GM12878 (cell line): Measurements from ENCODE around the gene POF1B. TPM values are rescaled to one million over a fixed set of nuclear protein-coding genes. Genes with fewer than 3 reads are reported as not detected.
"Not testable (repeated sequence)": the region's sequence is repeated elsewhere in the genome, so short reads cannot be mapped to it uniquely, and the experiment has no call there.

Source experiments
- ATAC-seq: fragments of 200-7000 bp; cut with Tn5 transposase; 3 replicates; pipeline ENCODE4 v1.9.1; 2020; ENCODE audit warnings: mild to moderate bottlenecking, moderate library complexity
- BruUV-seq: library from RNA; stranded (reverse); fragments of 400-500 nt; replicated peaks from 2 replicates; lab custom pipeline; 2021; lab: Mats Ljungman, UMichigan
- CTCF ChIA-PET: fragments of 300-600 bp; sonication (Branson Sonifier 250); formaldehyde crosslinking; extraction: SDS; loops from one replicate; lab custom pipeline; 2021; ENCODE audit warnings: inconsistent platforms; lab: Yijun Ruan, JAX
- POLR2A ChIA-PET: fragments of 350-600 bp; formaldehyde crosslinking; extraction: SDS; loops from one replicate; lab custom pipeline; 2021; ENCODE audit warnings: inconsistent platforms; lab: Charles Lee
- RAD21 ChIA-PET: fragments of 300-600 bp; sonication (Branson Sonifier 250); formaldehyde crosslinking; loops from one replicate; lab custom pipeline; 2023; ENCODE audit warnings: antibody characterized with exemption; ENCODE audit not compliant: unreplicated experiment; lab: Charles Lee
- SMC1A ChIA-PET: fragments of 300-600 bp; sonication (Branson Sonifier 250); formaldehyde crosslinking; loops from one replicate; lab custom pipeline; 2023; ENCODE audit not compliant: unreplicated experiment, uncharacterized antibody; lab: Charles Lee
- DNase-seq: peaks from one replicate; pipeline ENCODE4 v3.0.0-alpha.2; 2011; ENCODE audit warnings: low read depth, low spot score
- FAIRE-seq: peaks from 3 replicates; lab custom pipeline; 2011; peaks lifted over from hg19 to GRCh38; lab: Jason Lieb, UNC
- H2AFZ ChIP-seq: 2 replicates; pipeline ENCODE4 v1.6.0; 2011; ENCODE audit warnings: low read depth, low read length, control low read depth; ENCODE audit not compliant: control insufficient read depth
- H3K27ac ChIP-seq: 2 replicates; pipeline ENCODE4 v1.5.1; 2011; ENCODE audit warnings: control low read depth; ENCODE audit not compliant: control insufficient read depth, insufficient read depth
- H3K27me3 ChIP-seq, 2 experiments: replicated peaks in 1 of 2; 2 replicates each; pipeline versions ENCODE4 v1.6.0 to v1.6.1; 2011; ENCODE audit warnings: low read length in 1 of 2; ENCODE audit not compliant: control insufficient read depth in 2 of 2, insufficient read depth in 2 of 2
- H3K36me3 ChIP-seq, 2 experiments: 2 replicates each; pipeline ENCODE4 v1.5.1; 2011; ENCODE audit warnings: low read length in 1 of 2; ENCODE audit not compliant: control insufficient read depth in 2 of 2, insufficient read depth in 2 of 2
- H3K4me1 ChIP-seq: 2 replicates; pipeline ENCODE4 v1.6.1; 2011; ENCODE audit warnings: mild to moderate bottlenecking, low read length, moderate library complexity, mixed read lengths; ENCODE audit not compliant: control insufficient read depth, insufficient read depth
- H3K4me2 ChIP-seq: 2 replicates; pipeline ENCODE4 v1.6.0; 2011; ENCODE audit warnings: control low read depth; ENCODE audit not compliant: control insufficient read depth, insufficient read depth
- H3K4me3 ChIP-seq: fragments of 200-600 bp; sonication (generic); 2 replicates; pipeline ENCODE4 v1.5.1; 2016
- H3K79me2 ChIP-seq: 2 replicates; pipeline ENCODE4 v1.6.0; 2011; ENCODE audit warnings: low read length; ENCODE audit not compliant: control insufficient read depth, insufficient read depth
- H3K9ac ChIP-seq: 2 replicates; pipeline ENCODE4 v1.8.0; 2011; ENCODE audit warnings: low read length, control low read depth, mixed read lengths; ENCODE audit not compliant: control insufficient read depth, insufficient read depth
- H3K9me3 ChIP-seq: replicated peaks from 3 replicates; pipeline ENCODE4 v1.5.1; 2011; ENCODE audit warnings: mild to moderate bottlenecking, low read length; ENCODE audit not compliant: control insufficient read depth, insufficient read depth
- H4K20me1 ChIP-seq: 2 replicates; pipeline ENCODE4 v1.6.0; 2011; ENCODE audit not compliant: control insufficient read depth, insufficient read depth
- ATF7 ChIP-seq: fragments of 450-650 bp; IDR thresholded peaks from 2 replicates; pipeline ENCODE4 v1.6.1; 2016; ENCODE audit warnings: low read depth, mild to moderate bottlenecking
- BHLHE40 ChIP-seq, 2 experiments: fragments of 450-650 bp in 1 of 2; IDR thresholded peaks; 2 replicates each; pipeline ENCODE4 v1.6.1; 2011 to 2017; ENCODE audit warnings: low read depth in 2 of 2, borderline replicate concordance in 1 of 2, improper control_type of control experiment in 1 of 2, low read length in 1 of 2, mild to moderate bottlenecking in 1 of 2
- CEBPB ChIP-seq, 2 experiments: fragments of 150-350 bp in 1 of 2; IDR thresholded peaks; 2 replicates each; pipeline ENCODE4 v1.6.1; 2012 to 2014; ENCODE audit warnings: low read depth in 2 of 2, low read length in 2 of 2, borderline replicate concordance in 1 of 2, inconsistent platforms in 1 of 2
- CHD1 ChIP-seq: IDR thresholded peaks from 2 replicates; pipeline ENCODE4 v1.6.1; 2012; ENCODE audit warnings: low read depth, low read length, improper control_type of control experiment
- CTCF ChIP-seq, 3 experiments: IDR thresholded peaks in 2 of 3; conservative IDR thresholded peaks in 1 of 3; 2 replicates each; pipeline ENCODE4 v1.5.1; 2011; ENCODE audit warnings: low read depth in 3 of 3, low read length in 3 of 3, mild to moderate bottlenecking in 3 of 3, control low read depth in 2 of 3, moderate library complexity in 2 of 3, inconsistent platforms in 1 of 3, mixed read lengths in 1 of 3; ENCODE audit not compliant: control insufficient read depth in 2 of 3, insufficient read depth in 1 of 3; ENCODE audit errors: extremely low read depth in 1 of 3
- HDAC6 ChIP-seq: fragments of 200-600 bp; sonication (generic); IDR thresholded peaks from one replicate; pipeline ENCODE4 v1.8.0; 2017; ENCODE audit warnings: antibody characterized with exemption; ENCODE audit not compliant: unreplicated experiment
- MYB ChIP-seq: fragments of 150-350 bp; IDR thresholded peaks from 2 replicates; pipeline ENCODE4 v1.6.1; 2014; ENCODE audit warnings: mild to moderate bottlenecking, low read depth, low read length, borderline replicate concordance
- RFX5 ChIP-seq: IDR thresholded peaks from 2 replicates; pipeline ENCODE4 v1.6.1; 2011; ENCODE audit warnings: low read depth, low read length, improper control_type of control experiment
- SMARCA5 ChIP-seq: fragments of 450-650 bp; IDR thresholded peaks from 2 replicates; pipeline ENCODE4 v1.6.1; 2017; ENCODE audit warnings: mild to moderate bottlenecking
- TCF12 ChIP-seq: IDR thresholded peaks from 2 replicates; pipeline ENCODE4 v1.6.1; 2011; ENCODE audit warnings: low read depth, mild to moderate bottlenecking, low read length
- WGBS: methylation state at CpG from one replicate; pipeline ENCODE4 v1.1.6; 2016; ENCODE audit warnings: low lambda C conversion rate; ENCODE audit not compliant: insufficient replicate concordance, insufficient coverage; ENCODE audit errors: missing lambda C conversion rate; 5-methylcytosine and 5-hydroxymethylcytosine counted together
- in situ Hi-C: fragments of 300-500 bp; cut with MboI; formaldehyde crosslinking; loops from 9 replicates; pipeline ENCODE4 v1.14.3; 2018; ENCODE audit warnings: mixed read lengths
- intact Hi-C: fragments of 100-400 bp; cut with micrococcal nuclease; formaldehyde crosslinking; loops from one replicate; pipeline ENCODE4 v1.14.2; 2022; ENCODE audit not compliant: unreplicated experiment
- polyA plus RNA-seq, 11 experiments: library from polyadenylated mRNA; depleted of rRNA in 4 of 11; unstranded in 6 of 11; stranded (reverse) in 5 of 11; fragments of >200 nt; fragmentation: Nextera tagmentation in 4 of 11; fragmentation: Illumina TruSeq in 1 of 11; extraction: Ambion mirVana in 4 of 11; extraction: Trizol in 1 of 11; gene quantifications; 1 replicate in 1 of 11; 2 replicates in 10 of 11; pipeline versions ENCODE4 v1.2.1 to v1.2.3, GENCODE V29; 2011 to 2016; ENCODE audit warnings: inconsistent platforms in 2 of 11, missing spikeins in 2 of 11, low read depth in 1 of 11
- total RNA-seq, 4 experiments: library from RNA; depleted of rRNA in 3 of 4; stranded (reverse); fragments of >200 nt in 3 of 4; fragmentation: Illumina TruSeq in 1 of 4; extraction: Trizol in 1 of 4; gene quantifications; 2 replicates each; pipeline versions ENCODE4 v1.2.1 to v1.2.3, GENCODE V29; 2013 to 2021

Gene POF1B
- total and polyA plus RNA-seq, 10 of the 15 experiments (the other 5 are each of a cell fraction or from before 2014, with no cell fraction given) = 0.14 to 13.5 (median 0.99) TPM

- SMC1A ChIA-PET = no interaction called here
- Histone ChIP-seq H3K9me3 (no peaks in the 10 kb centered on the region), H3K4me3 (no peak overlapping the region), H3K9ac (no peak overlapping the region), H3K79me2 (no peaks in the 10 kb centered on the region), H3K4me2 (no peak overlapping the region), H2AFZ (no peak overlapping the region), H4K20me1 (no peaks in the 10 kb centered on the region), H3K36me3 (no peaks in the 10 kb centered on the region), H3K27ac (no peak overlapping the region), H3K4me1 (no peaks in the 10 kb centered on the region), H3K27me3 (no peaks in the 10 kb centered on the region)
- 51% methylated on average over 7 of the region's 7 CpGs for WGBS
- no peak for TF ChIP-seq RFX5
- no peak for TF ChIP-seq TCF12
- TF ChIP-seq SMARCA5 = no peak
- TF ChIP-seq ATF7 = no peak
- TF ChIP-seq CEBPB (IDR thresholded peaks at IDR 0.05; ENCODE audit: borderline replicate concordance in 1 of 2, low read depth in 2 of 2, low read length in 2 of 2) = no peak
- no peak for TF ChIP-seq MYB
- TF ChIP-seq HDAC6 = no peak
- TF ChIP-seq BHLHE40 (IDR thresholded peaks at IDR 0.05; ENCODE audit: borderline replicate concordance in 1 of 2, low read depth in 2 of 2, low read length in 1 of 2) = peak in 1 of 2 experiments; percentile 21; a peak in 1 of 4 replicates
- no peak for TF ChIP-seq CHD1
- peak in 1 of 3 experiments; percentile 21; a peak in 1 of 6 replicates for TF ChIP-seq CTCF (IDR thresholded peaks at IDR 0.05 in 2 of 3, conservative IDR thresholded peaks at IDR 0.05 in 1 of 3; ENCODE audit: control insufficient read depth in 2 of 3, extremely low read depth in 1 of 3, insufficient read depth in 1 of 3, low read depth in 3 of 3, low read length in 3 of 3)
- POLR2A ChIA-PET = no interaction called here
- in situ Hi-C loops (no loop called here), intact Hi-C loops (no loop called here)
- RAD21 ChIA-PET = no interaction called here
- DNase-seq (no peak), ATAC-seq (peak; percentile 76), FAIRE-seq (no peak)
- CTCF ChIA-PET = no interaction called here
- no TSS peak for BruUV-seq
Measured at GRCh38 chrX:85288992-85289723, 90.3 kb downstream of the POF1B start.

GRCh38 chrX:85285286-85285685 is 94.2 kb downstream of the POF1B start:
- 67% methylated on average over 6 of the region's 6 CpGs for WGBS
- H3K27me3 ChIP-seq, DNase-seq, RAD21 ChIA-PET, H3K79me2 ChIP-seq, H3K4me1 ChIP-seq, H3K27ac ChIP-seq, H4K20me1 ChIP-seq, BruUV-seq, CTCF ChIA-PET, H3K9ac ChIP-seq, H3K4me3 ChIP-seq, intact Hi-C loops, SMC1A ChIA-PET, H3K9me3 ChIP-seq, H3K4me2 ChIP-seq, POLR2A ChIA-PET, H2AFZ ChIP-seq, FAIRE-seq, in situ Hi-C loops, ATAC-seq, H3K36me3 ChIP-seq: not testable (repeated sequence)
